Stimulated activated CD8-positive, alpha-beta memory T cell treated with anti-CD3 and anti-CD28 coated beads, Interleukin-15, amount 100 ng/mL, for 4 hours (primary cell): ENCODE results near the gene LRCH4.
A peak's percentile ranks its signal among the peaks of the same experiment; 100 is the strongest.
"Not testable (repeated sequence)": the region's sequence is repeated elsewhere in the genome, so short reads cannot be mapped to it uniquely, and the experiment has no call there.

Experiments used
- DNase-seq, 2 donors: peaks; one replicate each; pipeline ENCODE4 v3.0.0-alpha.2; 2020; ENCODE audit warnings: low read depth in 2 of 2

LRCH4 gene

DNA sequence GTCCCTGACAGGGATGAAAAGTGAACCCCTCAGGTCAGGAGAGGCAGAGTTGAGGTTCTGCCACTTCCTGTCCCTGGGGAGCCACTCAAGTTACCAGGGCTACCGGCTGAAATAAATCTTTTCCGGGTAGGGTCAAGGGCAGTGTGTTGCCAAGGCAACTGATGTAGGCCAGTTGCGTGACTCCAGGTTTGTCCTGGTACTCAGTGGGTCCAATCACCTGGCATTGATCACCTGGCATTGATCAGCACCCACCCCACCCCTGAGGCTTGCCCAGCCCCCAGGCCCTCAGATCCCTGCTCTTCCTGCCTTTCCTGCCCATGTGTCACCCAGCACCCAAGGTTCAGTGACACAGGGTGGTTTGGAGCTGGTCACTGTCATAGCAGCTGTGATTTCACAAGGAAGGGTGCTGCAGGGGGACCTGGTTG is 18.2 kb downstream of the LRCH4 start:
- DNase-seq, result no peak

DNA sequence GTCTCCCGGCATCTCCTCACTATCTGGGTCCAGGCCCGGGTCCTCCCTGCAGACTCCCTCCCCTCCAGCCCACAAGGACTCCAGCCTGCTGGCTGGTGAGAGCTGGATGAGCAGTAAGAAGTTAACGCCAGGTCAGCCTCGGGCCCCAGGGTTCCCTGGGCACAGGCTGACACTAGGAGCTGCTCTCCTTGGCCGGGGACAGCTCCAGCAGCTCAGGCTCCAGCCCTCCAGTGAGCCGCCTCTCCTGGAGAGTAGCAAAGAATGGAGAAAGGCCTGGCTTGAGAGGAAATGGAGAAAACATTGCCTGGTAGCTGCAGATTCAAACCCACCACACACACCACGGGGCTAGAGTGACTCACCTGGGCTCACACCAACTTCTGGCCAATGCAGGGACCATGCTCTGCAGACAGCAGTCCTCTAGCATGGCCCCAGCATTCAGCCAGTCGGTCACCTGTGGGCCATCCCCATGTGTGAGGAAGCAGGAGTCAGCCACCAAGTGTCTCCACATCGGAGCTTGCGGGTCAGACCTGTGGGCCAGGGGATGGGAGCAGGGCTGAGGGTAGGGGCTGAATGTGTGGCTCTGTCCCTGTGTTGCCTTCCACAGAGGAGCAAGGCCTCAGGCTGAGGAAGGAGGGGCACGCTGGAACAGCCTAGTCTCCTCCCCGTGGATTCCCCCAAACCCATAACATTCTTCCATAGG is 18.7 kb downstream of the LRCH4 start:
- DNase-seq, result no peak

DNA sequence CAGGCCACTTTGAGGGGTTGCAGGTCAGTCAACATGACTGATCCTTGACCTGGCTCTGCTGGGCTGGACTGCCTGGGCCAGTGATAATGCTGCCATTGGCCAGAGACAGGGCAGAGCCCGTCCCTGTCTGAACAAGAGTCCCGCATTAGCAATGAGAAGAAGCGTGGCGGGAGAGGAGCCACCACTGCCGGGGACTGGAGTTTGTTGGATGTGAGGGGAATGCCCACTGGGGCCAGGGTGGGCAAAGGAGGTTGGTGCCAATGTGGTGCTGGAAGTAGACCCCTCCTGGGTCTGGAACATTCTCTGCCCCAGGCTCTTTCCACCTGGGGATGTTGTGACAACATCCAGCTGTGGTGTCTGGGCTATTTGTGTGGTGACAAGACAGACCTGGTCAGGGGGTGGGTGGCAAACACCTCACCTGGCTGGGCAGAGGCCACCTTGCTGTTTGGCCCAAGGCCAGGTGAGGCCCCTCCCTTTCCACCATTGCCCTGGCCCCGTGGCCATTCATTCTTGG is 19.9 kb downstream of the LRCH4 start:
- no peak for DNase-seq

DNA sequence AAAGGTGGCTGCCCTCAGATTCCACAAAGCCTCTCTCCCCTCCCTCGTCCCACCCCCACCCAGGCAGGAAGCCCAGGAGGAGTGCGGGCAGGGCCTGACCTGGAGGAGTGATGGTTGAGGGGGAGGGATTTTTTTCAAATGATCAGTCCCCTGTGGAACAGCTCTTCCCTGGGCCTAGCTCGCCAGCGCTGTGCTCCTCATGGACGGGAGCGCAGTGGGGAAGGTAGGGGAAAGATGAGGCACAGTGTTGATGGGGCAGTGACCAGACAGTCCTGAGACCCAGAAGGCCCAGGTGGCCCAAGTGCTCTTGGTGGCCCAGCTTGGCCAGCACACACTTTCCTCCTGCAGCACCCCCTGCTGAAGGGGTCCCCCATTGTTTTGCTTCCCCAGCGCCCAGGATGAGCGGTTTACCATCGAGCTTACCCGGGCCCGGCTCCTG is 20.8 kb downstream of the LRCH4 start:
- DNase-seq, result no peak

DNA sequence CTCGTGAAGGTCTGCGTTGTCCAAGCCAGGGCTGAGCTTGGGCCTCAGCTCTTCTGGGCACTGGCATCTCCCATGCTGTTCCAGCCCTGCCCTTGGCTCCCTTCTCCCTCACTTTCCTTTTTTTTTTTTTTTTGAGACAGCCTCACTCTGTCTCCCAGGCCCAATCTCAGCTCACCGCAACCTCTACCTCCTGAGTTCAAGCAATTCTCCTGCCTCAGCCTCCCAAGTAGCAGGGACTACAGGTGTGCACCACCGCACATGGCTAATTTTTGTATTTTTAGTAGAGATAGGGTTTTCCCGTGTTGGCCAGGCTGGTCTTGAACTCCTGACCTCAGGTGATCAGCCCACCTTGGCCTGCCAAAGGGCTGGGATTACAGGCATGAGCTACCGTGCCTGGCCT is 21.5 kb downstream of the LRCH4 start:
- not testable (repeated sequence) for DNase-seq

DNA sequence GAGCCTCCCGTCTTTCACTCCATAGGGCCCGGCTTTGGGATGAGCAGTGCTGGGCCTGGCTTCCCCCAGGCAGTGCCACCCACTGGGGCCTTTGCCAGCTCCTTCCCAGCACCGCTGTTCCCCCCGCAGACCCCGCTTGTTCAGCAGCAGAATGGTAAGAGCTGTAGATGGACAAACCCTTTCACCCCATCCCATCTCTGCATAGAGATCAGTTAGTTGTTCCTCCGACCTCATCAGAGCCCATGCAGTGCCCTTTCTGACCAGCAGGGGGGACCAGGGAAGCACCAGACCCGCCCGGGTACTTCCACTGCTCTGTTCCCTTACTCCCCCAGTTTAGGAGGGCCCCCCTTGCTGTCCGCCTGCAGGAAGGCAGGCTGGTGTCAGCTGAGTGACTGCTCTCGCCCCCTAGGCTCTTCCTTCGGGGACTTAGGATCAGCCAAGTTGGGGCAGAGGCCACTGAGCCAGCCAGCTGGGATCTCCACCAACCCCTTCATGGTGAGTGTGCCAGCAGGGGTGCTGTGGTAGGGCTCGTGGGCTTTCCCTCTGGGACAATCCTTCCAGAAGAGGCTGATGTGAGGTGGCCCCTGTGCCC is 22.0 kb downstream of the LRCH4 start:
- DNase-seq, result peak; percentile 63 to 71

DNA sequence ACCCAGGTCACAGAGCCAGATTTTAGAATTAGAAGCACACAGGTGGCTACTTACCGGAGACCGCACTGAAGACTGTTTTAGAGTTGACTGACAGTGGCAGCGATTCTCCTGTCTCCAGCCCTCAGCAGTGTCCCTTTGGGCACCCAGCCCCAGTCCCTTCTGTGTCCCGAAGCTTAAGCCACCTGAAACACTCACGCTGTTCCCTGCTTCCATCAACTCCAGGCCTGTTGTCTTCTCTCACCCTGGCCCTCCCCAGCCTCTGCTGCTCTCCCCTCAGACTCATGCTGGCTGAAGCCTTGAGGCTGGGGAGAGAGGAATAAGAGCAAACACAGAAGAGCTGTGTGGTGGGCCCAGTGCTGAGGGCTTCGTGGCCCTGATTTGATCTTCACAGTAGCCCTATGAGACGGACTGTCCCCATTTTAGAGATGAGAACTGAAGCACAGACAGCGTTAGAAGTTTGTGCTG is 22.8 kb downstream of the LRCH4 start:
- DNase-seq, result no peak

DNA sequence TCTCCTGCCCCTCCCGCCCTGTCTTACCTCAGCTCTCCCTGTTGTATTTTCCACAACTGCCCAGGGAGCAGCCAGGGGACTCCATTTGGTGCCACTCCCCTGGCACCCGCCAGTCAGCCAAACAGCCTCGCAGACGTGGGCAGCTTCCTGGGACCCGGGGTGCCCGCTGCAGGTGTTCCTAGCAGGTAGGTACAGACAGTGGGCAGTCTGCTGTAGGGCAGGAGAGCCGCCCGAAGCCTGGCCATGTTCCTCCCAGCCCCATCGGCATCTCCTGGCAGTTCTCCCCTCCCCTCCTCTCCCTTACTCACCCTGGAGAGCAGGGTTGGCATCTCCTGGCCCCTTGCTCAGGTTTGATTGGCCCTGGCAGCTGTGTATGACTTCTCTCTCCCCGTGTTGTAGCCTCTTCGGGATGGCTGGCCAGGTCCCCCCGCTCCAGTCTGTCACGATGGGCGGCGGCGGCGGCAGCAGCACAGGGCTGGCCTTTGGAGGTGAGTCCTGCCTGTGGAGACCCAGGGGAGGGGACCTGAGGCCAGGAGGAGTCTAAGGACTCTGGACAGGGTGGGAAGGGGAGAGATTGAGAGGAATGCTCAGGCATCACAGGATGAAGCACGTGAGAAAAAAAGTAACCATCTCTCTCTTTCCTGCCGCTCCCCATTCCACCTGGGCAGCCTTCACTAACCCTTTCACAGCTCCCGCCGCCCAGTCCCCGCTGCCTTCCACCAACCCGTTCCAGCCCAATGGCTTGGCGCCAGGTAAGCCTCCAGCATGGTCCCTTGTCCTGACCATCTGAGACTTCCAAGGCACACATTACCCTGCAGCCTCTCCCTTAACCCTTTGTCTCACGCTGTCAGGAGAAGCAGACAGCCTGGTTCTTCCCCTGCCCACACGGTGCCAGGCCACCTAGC is 23.5 kb downstream of the LRCH4 start:
- no peak for DNase-seq

DNA sequence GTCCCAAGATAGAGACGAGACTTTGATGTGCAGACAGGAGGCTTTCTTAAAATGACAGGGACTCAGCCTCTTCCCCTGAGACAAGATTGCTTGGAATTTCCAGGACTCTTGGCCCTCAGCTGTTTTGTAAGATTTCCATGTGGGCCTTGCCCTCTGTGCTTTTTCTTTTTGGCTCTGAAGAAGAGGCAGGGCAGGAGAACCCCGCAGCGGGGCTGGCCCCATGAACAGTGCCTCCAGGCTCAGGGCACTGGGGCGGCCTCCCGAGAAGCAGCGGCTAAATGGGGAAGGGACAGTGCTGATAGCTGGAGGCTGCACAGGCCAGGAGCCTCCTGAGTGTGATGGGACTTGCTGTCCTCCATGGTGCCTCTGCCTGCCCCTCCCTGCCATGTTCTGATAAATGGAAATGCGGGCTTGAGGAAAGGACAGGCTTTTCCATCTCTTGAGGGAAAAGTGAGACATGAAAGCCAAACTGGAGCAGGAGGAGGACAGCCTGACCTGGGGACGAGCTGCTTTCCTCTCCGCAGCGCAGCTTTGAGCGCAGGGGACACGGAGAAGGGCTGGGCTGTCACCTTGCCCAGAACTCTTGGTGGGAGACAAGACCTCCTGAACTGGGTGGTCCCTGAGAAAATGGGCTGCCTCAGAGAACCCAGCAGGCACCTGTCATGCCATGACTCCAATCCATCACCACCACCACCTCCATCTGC is 24.3 kb downstream of the LRCH4 start:
- DNase-seq, result no peak

DNA sequence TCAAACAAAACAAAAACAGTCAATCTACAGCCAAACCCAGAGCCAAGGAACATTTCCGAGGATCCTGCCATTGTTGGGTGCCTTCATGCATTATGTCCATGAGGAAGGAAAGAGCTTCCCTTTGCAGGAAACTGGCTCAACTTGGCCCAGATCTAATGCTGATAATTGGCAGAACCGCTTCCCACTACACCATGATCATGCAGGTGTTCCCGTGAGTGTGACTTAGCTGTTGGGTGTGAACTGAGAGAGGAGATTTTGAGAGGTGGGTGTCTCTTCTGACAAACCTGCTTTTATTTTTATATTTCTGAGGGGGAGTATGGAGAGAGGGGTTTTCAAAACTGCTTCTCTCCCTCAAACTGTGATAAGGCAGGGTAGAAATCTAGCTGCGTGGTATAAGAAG is 26.8 kb downstream of the LRCH4 start:
- DNase-seq, result no peak

DNA sequence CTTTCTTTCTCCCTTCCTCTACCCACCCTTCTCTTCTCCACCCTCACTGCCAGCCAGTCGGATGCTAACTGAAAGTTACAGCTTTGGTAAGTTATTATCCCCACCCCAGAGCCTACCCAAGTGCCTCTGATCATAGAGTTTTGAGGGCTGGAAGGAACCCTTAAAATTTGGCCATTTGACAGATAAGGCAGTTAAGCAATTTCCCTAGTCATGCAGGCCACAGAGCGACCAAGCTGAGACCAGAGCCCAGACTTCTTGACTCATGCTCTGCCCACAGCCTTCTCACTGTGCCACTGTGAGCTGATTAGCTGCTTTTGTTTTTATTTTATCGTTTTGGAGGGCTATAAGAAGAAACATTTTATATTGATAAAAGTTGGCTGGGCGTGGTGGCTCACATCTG is 29.4 kb downstream of the LRCH4 start:
- DNase-seq, result no peak

DNA sequence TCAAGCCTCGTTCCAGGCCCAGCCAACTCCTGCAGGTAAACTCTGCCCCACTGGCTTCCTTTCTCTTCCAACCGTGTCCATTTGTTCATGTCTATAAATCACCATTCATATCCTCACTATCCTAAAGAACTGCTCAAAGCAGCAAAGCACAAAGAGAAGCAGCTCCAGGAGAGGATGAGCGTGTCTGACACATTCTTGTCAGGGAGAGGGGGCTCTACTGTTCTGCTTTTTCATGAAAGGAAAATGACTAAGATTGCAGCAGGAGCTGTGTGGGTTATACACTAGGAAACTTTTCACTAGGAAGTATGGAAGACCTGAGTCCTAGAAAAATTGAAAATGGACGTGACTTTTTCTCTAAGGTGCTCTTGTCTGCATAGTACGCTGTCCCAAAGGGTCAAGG is 30.2 kb downstream of the LRCH4 start:
- DNase-seq, result no peak

DNA sequence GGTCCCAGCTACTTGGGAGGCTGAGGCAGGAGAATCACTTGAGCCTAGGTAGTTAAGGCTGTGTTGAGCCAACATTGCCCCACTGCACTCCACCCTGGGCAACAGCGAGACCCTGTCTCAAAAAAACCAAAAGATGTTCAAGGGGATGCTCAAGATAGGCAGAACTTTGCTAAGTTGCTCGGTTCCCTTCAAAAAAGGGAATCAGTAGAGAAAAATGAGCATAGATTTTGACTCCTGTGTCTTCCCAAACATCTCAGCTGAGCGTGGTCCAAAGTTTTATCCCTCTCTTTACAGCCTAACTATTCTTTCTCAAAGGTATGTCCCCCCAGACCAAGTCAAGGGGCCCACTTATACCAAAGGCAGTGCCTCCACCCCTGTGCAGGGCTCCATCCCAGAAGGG is 32.9 kb downstream of the LRCH4 start:
- DNase-seq, result no peak

DNA sequence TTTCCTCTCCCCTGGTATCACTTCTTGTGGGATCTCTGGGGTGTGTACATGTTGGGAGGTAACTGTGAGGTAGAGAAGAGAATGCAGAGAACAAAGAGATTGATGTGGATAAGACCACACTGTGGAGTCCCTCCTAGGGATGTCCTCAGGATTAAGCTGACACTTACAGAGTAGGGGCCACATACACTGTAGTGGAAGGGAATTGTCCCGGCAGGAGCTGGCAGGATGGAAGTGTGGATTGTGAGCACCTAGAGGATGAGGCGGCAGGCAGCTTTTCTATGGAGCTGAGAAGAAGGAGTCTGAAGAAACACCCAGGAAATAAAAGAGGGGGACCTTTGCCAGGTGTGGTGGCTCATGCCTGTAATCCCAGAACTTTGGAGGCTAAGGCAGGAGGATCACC is 33.4 kb downstream of the LRCH4 start:
- no peak for DNase-seq

DNA sequence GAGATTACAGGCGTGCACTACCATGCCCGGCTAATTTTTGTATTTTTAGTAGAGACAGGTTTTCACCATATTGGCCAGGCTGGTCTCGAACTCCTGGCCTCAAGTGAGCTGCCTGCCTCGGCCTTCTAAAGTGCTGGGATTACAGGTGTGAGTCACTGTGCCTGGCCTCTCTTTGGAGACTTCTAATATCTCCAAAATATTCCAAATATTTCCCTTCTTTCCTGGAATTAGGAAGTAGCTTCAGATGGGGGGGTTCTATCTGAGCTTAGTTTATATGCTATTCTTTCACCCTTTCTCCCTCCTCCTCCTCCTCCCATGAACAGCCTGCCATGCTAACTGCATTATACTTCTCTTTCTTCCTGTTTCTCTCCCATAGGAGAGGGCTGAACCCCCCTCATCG is 37.5 kb downstream of the LRCH4 start:
- not testable (repeated sequence) for DNase-seq

DNA sequence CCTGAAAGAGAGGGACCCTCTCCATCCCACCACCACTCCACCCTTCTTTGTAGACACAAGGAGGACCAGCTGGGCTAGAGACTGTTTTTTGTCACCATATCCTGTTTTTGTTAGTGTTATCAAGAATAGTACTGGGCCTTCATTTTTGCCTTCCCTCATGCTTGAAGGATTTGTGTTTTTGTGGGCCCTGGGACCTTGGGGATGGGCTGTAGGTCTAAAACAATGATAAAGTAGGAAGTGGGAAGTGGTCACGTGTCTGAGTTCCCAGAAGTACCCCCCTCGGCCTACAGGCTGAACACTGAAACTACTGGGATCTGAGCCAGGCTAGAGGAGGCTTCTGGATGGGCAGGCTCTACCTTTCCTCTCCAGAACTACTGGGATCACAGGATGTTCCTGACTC is 38.1 kb downstream of the LRCH4 start:
- DNase-seq, result no peak

DNA sequence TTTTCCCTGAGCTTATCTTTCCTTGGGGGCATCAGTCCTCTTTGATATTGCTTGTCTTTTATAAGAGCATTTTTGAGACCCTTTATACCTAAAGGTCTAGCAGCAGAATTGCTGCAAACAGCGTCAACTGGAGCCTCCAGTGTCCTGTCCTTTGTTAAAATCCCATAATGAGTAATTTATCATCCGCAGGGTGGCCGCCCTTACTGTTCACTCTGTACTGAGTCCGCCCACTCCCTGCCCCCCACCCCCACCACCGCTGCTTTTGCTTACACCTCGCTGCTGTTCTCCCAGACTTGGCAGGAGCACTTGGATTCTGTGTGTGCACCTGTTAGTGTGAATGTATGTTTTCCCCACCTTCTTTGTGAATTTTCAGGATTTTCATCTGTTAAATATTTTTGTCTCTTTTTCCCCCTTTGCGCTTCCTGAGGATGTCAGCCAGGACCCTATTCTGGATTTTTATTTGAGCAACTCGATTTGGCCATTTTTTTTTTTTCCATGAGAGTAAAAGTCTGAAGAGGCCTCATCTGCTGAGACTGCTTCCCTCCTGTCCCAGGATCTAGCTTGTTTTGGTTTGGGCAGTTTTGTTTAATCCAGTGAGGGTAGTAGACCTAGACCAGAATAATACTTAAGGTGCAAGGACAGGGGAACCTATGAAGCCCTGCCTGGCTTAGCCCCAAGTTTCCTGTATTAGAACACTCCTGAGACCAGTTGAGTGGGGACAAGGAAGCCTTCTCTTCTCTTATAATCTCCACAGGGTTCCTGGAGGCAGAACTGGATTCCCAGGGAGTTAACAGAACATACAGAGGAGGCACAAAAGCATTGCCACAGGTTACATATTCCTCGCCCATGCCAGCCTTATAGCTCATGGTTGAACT is 38.8 kb downstream of the LRCH4 start:
- DNase-seq, result no peak

DNA sequence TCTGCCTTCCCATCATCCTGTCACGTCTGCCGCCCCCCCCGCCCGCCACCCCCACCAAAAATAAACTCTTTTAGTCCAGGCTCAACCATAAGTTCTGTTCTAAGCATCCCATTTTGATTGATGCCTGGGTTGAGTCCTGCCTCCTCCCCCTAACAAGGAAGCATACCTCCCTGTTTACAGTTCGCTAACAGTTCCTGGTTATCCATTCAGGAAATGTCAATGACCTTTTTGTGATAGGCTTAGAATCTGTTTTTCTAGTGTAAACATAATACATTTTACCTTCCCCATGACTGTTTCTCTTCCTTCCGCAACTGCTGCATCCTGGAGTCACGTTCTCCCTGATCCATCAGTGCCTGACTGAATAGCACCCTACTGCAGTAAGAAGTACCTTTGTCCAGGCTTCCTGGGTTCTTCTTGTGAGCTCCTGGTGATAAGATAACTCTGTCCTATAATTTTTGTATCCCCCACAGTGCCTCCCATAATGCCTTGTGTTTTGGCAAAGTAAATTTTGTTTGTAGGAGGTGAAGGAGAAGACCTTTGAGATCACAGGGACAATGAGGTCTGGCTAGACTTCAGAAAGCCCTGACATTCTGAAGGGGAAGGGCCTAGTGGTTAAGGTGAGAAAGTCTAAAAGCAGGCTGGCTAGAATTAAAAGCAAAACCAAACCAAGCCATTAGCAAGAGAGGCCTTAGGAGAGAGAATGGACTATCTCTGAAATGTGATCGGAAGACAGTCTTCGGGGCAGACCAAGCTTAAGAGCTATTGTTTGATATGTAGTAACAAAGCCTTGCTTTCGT is 39.6 kb downstream of the LRCH4 start:
- DNase-seq, result no peak

DNA sequence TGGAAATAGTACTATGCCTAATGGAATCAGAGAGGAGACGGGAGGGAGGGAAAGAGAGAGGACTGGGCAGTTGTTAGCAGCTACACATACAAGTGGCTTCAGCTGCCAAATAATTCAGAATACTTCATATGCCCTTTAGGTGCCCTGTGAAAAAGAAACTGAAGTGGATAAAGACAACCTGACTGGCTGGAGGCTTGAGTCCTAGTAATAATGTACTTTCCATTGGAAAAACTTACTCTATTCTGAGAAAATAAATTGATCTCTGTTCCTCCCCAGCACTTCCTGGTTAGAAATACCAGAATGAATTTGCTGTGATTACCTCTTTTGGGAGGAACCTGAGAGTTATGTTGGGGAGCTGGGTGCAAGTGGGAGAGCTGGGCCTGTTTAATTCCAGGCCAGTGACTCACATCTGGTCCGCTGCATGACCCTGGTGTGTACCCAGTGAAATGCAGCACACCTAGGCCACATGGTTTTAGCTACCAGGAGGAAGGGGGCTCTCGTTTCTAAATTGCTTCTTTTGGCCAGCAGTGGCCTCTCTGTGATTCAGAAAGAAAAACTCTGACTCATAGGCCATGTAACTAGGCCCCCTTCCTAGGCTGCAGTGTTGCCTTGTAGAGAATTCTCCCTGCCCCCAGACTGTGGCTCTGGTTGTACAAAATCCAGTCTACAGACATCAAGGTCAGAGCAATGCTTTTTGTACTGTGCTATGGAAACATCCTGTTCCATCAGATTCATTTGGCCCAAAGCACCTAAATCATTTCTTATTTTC is 40.4 kb downstream of the LRCH4 start:
- DNase-seq, result peak in 1 of 2 donors; percentile 30
